A673 (cell line): ENCODE data around the gene DUS1L. TPM values are rescaled to one million over a fixed set of nuclear protein-coding genes. Genes with fewer than 3 reads are reported as not detected.

Source experiments
- BruUV-seq: library from RNA; stranded (reverse); fragments of 400-500 nt; replicated peaks from 2 replicates; lab custom pipeline; 2021; lab: Mats Ljungman, UMichigan
- CTCF ChIA-PET: fragments of 300-600 bp; sonication (Branson Sonifier 250); formaldehyde crosslinking; loops from one replicate; lab custom pipeline; 2022; ENCODE audit warnings: antibody characterized with exemption; lab: Charles Lee
- POLR2A ChIA-PET: fragments of 300-600 bp; sonication (Branson Sonifier 250); formaldehyde crosslinking; loops from one replicate; lab custom pipeline; 2022; ENCODE audit warnings: antibody characterized with exemption; ENCODE audit not compliant: low non-redundant PET; lab: Charles Lee
- DNase-seq: peaks from one replicate; pipeline ENCODE4 v3.0.0-alpha.2; 2015; ENCODE audit warnings: low spot score
- H3K27ac ChIP-seq: fragments of 200-600 bp; sonication (generic); 2 replicates; pipeline ENCODE4 v1.5.1; 2016; ENCODE audit warnings: mixed run types, low read depth, mild to moderate bottlenecking, mixed read lengths, antibody characterized with exemption, low read length; ENCODE audit not compliant: poor library complexity, severe bottlenecking
- H3K27me3 ChIP-seq: fragments of 200-600 bp; sonication (generic); replicated peaks from 2 replicates; pipeline ENCODE4 v1.6.1; 2017; ENCODE audit warnings: mixed run types, low read depth, mild to moderate bottlenecking, mixed read lengths, antibody characterized with exemption, low read length; ENCODE audit not compliant: insufficient read depth, poor library complexity
- H3K36me3 ChIP-seq: fragments of 200-600 bp; sonication (generic); 2 replicates; pipeline ENCODE4 v1.6.1; 2016; ENCODE audit warnings: mixed run types, mild to moderate bottlenecking, mixed read lengths, antibody characterized with exemption, low read length; ENCODE audit not compliant: insufficient read depth, poor library complexity, severe bottlenecking
- H3K4me1 ChIP-seq: fragments of 200-600 bp; sonication (generic); 2 replicates; pipeline ENCODE4 v1.6.1; 2017; ENCODE audit warnings: mixed run types, mild to moderate bottlenecking, mixed read lengths, antibody characterized with exemption, low read length; ENCODE audit not compliant: insufficient read depth, poor library complexity, severe bottlenecking
- H3K4me3 ChIP-seq: fragments of 200-600 bp; sonication (generic); 2 replicates; pipeline ENCODE4 v1.5.1; 2016; ENCODE audit warnings: low read depth, mixed run types, mild to moderate bottlenecking, mixed read lengths, low read length; ENCODE audit not compliant: poor library complexity, severe bottlenecking
- H3K9me3 ChIP-seq: fragments of 200-600 bp; sonication (generic); 2 replicates; pipeline ENCODE4 v1.6.1; 2016; ENCODE audit warnings: mixed run types, low read depth, mild to moderate bottlenecking, mixed read lengths, antibody characterized with exemption, low read length; ENCODE audit not compliant: poor library complexity, severe bottlenecking
- EZH2 ChIP-seq: fragments of 200-600 bp; sonication (generic); IDR thresholded peaks from 2 replicates; pipeline ENCODE4 v1.6.1; 2017; ENCODE audit warnings: borderline replicate concordance, low read depth, mild to moderate bottlenecking, mixed read lengths, antibody characterized with exemption, low read length; ENCODE audit not compliant: poor library complexity, severe bottlenecking
- intact Hi-C: fragments of 100-400 bp; cut with micrococcal nuclease; formaldehyde crosslinking; loops from one replicate; pipeline ENCODE4 v1.10.0; 2022; ENCODE audit not compliant: unreplicated experiment
- total RNA-seq: library from RNA; stranded (reverse); gene quantifications from 2 replicates; pipeline ENCODE4 v1.2.3, GENCODE V29; 2021
- TF ChIP-seq, protein P1 (sequence below): fragments of 300-800, 200-600 bp; sonication (generic); conservative IDR thresholded peaks from 2 replicates; pipeline ENCODE4 v1.5.1; 2017; ENCODE audit warnings: low read depth, mild to moderate bottlenecking, antibody characterized with exemption, low read length, moderate library complexity, mixed read lengths

The DUS1L gene
- total RNA-seq, 1 experiment from 2014 or later, result 143 TPM

DNA sequence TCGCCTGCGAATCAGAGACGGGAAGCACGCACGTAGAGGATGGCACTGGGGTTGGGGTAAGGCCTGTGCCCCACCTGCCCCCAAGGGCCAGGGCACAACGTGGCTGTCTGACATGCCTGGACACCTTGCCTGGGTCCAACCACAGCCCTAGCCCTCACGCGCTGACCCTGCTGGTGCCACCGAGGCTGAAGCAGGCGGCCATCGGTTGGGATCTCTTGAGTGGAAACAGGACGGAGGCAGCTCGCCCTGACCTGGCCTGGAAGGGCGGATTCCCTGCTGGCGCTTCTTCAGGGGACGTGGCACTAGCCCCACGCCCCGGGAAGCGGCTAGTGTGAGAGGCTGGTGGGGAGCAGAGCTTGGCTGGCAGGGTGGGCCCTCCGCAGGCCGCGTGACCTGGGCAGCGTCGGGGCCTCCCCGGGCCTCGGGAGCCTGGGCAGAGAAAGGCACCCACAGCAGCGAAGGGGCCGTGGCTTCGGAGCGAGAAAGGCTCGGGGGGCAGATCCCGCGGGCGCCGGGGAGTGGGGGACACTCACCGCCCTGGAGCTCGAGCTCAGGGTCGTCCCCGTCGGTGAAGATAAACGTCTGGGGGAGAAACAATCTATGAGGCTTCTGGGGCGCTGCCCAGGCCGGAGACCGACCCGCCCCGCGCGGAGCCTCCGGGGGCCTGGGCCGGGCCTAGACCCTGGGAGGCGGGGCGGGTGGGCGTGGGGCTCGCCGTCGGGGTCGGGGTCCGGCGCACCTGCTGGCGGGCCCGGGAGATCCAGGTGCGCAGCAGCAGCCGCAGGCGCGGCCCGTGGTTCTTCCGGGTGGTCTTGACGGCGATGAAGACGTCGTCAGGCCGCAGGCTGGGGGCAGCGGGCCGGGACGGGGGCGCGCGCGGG lies 14.6 kb downstream of the DUS1L start:
- TF ChIP-seq, protein P1, sequence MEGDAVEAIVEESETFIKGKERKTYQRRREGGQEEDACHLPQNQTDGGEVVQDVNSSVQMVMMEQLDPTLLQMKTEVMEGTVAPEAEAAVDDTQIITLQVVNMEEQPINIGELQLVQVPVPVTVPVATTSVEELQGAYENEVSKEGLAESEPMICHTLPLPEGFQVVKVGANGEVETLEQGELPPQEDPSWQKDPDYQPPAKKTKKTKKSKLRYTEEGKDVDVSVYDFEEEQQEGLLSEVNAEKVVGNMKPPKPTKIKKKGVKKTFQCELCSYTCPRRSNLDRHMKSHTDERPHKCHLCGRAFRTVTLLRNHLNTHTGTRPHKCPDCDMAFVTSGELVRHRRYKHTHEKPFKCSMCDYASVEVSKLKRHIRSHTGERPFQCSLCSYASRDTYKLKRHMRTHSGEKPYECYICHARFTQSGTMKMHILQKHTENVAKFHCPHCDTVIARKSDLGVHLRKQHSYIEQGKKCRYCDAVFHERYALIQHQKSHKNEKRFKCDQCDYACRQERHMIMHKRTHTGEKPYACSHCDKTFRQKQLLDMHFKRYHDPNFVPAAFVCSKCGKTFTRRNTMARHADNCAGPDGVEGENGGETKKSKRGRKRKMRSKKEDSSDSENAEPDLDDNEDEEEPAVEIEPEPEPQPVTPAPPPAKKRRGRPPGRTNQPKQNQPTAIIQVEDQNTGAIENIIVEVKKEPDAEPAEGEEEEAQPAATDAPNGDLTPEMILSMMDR, result no peak
- TF ChIP-seq EZH2, result no peak
- peaks cover 43% of the 10 kb centered on the region for H3K36me3 ChIP-seq
- intact Hi-C loops, result no loop called here
- no peaks in the 10 kb centered on the region for H3K9me3 ChIP-seq
- H3K4me1 ChIP-seq, result peaks cover 9% of the 10 kb centered on the region
- BruUV-seq, result no TSS peak
- no peaks in the 10 kb centered on the region for H3K27me3 ChIP-seq
- peak overlapping the region; percentile 96 for H3K4me3 ChIP-seq
- peak overlapping the region; percentile 72 for H3K27ac ChIP-seq
- no peak for DNase-seq
- ChIA-PET POLR2A (interaction anchor here (0.6 kb wide), 2 partner anchors 37 to 185 kb away, joined by 4 read pairs; no protein-coding TSS in a partner anchor), CTCF (interaction anchor here (0.5 to 1.7 kb wide), 2 partner anchors 10 to 13 kb away, joined by 4 to 5 read pairs; partner anchors contain the start of gene DCXR)

GRCh38 chr17:82050152-82050760 lies 15.3 kb downstream of the DUS1L start:
- H3K27ac ChIP-seq, result no peak overlapping the region
- H3K4me1 ChIP-seq, result peaks cover 9% of the 10 kb centered on the region
- intact Hi-C loops, result no loop called here
- H3K9me3 ChIP-seq, result no peaks in the 10 kb centered on the region
- TF ChIP-seq EZH2, result no peak
- TF ChIP-seq, protein P1, result no peak
- H3K36me3 ChIP-seq, result peaks cover 35% of the 10 kb centered on the region
- no peaks in the 10 kb centered on the region for H3K27me3 ChIP-seq
- H3K4me3 ChIP-seq, result peak overlapping the region; percentile 96
- TSS peak; percentile 56 for BruUV-seq
- ChIA-PET POLR2A (interaction anchor here (0.6 kb wide), 1 partner anchor 215 kb away, joined by 3 read pairs; the partner anchor contains the start of gene PPP1R27), CTCF (interaction anchor here (1.7 kb wide), 1 partner anchor 13 kb away, joined by 5 read pairs; the partner anchor contains the start of gene DCXR)
- no peak for DNase-seq

- Histone ChIP-seq H3K4me1 (peaks cover 9% of the 10 kb centered on the region), H3K27me3 (no peaks in the 10 kb centered on the region), H3K27ac (no peak overlapping the region), H3K36me3 (peaks cover 28% of the 10 kb centered on the region), H3K9me3 (no peaks in the 10 kb centered on the region), H3K4me3 (no peak overlapping the region)
- no peak for DNase-seq
- TF ChIP-seq, protein P1, result no peak
- TF ChIP-seq EZH2, result no peak
- ChIA-PET POLR2A (interaction anchor here (0.6 kb wide), 1 partner anchor 215 kb away, joined by 3 read pairs; the partner anchor contains the start of gene PPP1R27), CTCF (interaction anchor here (1.7 kb wide), 1 partner anchor 12 kb away, joined by 5 read pairs; the partner anchor contains the start of gene DCXR)
- intact Hi-C loops, result no loop called here
- no TSS peak for BruUV-seq
Measured at GRCh38 chr17:82049521-82049971, 16.1 kb downstream of the DUS1L start.
